ENCODE data around the gene RPS19. TPM values are rescaled to one million over a fixed set of nuclear protein-coding genes. Genes with fewer than 3 reads are reported as not detected.
"Not testable (repeated sequence)": the region's sequence is repeated elsewhere in the genome, so short reads cannot be mapped to it uniquely, and the experiment has no call there.

The RPS19 gene
- polyA plus RNA-seq, 3 donors, result 1,592 to 2,502 (median 1,675) TPM

DNA sequence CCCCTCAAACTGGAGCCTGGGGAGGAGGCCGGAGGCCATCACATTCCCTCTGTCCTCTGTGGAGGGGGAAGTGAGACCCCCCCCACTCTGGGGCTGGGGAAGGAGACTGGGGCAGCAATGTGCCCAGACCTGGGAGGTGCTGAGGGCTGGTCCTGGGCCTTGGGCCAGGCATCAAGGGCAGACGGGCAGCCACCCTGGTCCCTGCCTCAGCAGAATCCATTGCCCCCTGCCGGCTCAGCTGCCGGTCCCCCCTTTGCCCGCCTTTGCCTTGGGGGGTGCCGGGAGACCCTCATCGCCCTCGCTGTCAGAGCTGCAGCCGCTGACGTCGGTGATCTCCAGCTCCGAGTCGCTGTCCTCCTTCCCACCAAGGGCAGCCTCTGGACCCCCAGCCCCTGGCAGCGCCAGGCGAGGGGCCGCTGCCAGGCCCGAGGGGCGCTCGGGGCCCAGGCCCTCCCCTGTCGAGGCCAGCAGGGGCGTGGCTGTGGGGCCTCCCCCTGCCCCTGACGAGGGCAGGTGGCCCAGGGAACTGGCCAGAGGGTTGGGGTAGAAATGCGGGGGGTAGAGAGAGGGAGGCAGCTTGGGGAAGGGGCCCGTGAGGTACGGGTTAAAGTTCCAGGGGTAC, 48.0 kb downstream of the RPS19 start:
- H3K27ac ChIP-seq (ENCODE audit: low read depth, low read length), result no peak overlapping the region
- 83 to 87% (median 84%) methylated on average over 23 to 25 of the region's 25 CpGs for whole genome bisulfite sequencing, 3 donors

DNA sequence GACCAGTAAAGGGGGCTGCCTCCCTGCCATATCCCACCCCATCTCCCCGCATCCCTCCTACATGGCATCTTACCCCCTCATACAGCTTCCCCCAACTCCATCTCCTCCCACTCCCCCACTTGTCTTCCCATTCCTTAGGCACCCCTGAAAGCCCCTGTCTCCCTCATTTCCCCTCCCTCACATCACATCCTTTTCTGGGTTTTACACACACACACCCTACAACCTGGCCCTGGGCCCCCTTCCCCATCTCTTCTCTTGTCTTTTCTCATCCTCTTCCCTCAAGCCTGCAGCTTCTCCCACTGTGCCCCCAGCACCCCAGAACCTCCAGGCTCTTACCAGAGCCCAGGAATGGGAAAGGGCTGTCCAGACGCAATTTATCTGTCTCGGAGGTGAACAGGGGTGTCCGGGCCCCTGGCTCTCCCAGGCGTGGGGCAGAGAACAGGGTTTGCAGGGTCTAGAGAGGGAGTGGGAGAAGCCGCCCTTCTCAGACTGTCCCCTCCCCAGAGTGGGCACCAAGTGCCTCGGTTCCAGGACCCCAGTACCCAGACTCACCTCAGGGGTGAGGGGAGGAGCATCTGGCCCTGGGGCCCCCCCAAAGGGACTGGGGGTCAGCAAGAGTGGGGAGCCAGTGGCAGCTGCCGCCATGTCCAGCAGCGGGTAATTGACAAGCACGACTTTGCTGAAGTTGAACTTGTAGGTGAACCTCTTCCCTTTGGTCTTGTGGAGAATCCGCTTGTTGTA, 48.8 kb downstream of the RPS19 start:
- WGBS, 3 donors, result 74 to 85% (median 82%) methylated on average over 11 of the region's 11 CpGs
- H3K27ac ChIP-seq (ENCODE audit: low read depth, low read length), result no peak overlapping the region

- WGBS, 3 donors, result 55 to 68% (median 60%) methylated on average over 13 of the region's 13 CpGs
Measured at GRCh38 chr19:41909706-41910105, 49.7 kb downstream of the RPS19 start.

GRCh38 chr19:41910240-41910991, 50.4 kb downstream of the RPS19 start:
- WGBS, 3 donors, result 55 to 60% (median 57%) methylated on average over 12 of the region's 12 CpGs
- H3K27ac ChIP-seq (ENCODE audit: low read depth, low read length), result no peak overlapping the region

More at GRCh38 chr19:41909706-41910105, 49.7 kb downstream of the RPS19 start:
- H3K27ac ChIP-seq (ENCODE audit: low read depth, low read length), result no peak overlapping the region

GRCh38 chr19:41910992-41911888, 51.2 kb downstream of the RPS19 start:
- H3K27ac ChIP-seq (ENCODE audit: low read depth, low read length), result no peak overlapping the region
- 53 to 65% (median 62%) methylated on average over 13 of the region's 13 CpGs for WGBS, 3 donors

DNA sequence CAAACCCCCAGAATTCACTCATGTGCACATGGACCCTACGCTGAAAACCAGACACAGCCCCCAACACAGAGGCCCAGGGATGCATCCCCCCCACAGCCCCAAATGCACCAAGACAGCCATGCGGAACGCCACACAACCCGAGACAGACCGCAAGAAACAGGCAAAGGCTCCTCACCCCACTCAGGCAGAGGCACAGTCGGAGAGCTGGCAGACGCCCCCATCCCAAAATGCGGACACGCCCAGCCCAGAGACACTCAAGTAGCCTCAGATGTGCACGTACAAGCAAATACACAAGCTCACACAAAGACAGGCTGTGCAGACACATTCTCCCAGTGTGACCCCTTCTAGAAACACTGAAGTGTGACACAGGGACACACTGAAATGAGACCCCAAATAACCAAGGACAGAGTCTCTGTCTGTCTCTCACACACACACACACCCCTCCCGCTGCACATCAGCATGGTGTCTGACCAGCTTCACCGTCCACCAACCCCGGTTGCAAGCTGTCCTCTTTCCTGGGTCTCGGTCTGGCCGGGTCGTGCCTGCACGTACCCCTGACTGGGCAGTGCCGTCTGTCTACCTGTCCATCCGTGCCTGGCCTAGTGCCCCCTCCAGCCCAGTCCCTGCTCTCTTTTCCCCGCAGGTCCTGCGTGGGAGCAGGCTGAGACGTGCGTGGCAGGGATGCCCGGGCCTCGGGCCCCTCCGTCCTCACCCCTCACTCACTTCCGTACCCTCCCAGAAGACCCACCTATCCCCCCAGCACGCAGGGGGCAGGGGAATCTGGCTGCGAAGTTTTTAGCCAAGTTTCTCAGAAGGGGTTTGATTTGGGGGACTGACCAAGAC, 52.1 kb downstream of the RPS19 start:
- WGBS, 3 donors, result 13 to 19% (median 17%) methylated on average over 29 of the region's 29 CpGs
- no peak overlapping the region for H3K27ac ChIP-seq (ENCODE audit: low read depth, low read length)

GRCh38 chr19:41912899-41913537, 53.0 kb downstream of the RPS19 start:
- WGBS, 3 donors, result 2% methylated on average over 34 to 51 of the region's 51 CpGs

DNA sequence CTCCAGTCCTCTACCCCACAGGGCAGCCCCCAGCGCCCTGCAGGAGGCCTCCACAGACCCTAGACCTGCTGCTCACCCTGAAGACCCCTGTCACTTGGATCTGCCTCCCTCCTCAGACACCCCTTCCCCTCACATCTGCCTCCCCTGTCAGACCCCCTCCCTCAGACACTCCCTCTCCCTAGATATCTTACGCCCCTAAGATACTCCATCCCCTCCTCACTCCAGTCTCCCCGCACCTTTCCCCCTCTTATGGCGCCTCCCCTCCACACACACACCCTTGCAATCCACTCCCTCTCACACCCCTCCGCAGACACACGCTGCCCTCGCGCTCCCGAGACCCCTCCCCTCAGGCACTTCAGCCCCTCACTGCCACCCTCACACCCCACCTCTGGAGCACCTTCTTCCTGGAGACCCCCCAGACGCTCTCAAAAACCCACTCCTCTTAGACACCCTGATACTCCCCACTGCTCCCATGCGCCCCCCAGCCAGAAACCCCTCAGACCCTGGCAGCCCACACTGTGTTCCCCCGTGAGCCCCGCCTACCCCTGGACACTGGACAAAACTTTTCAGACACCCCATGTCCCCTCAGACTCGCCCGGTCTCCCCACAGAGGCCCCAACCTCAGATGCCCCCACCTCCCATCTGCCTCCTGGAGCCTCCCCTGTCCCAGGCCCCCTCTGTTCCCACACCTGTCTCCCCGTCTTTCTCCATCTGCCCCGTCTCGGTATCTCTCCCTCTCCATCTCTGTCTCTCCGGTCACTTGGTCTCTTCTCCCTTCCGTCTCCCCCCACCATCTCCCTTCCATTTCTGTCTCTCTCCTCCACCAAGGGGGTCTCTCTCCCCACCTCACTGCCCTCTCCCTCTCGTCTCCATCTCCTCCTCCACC, 53.7 kb downstream of the RPS19 start:
- 7 to 15% (median 8%) methylated on average over 20 to 21 of the region's 21 CpGs for WGBS, 3 donors
- no peak overlapping the region for H3K27ac ChIP-seq (ENCODE audit: low read depth, low read length)

More at GRCh38 chr19:41912899-41913537, 53.0 kb downstream of the RPS19 start:
- H3K27ac ChIP-seq (ENCODE audit: low read depth, low read length), result no peak overlapping the region

- 3 to 12% (median 9%) methylated on average over 2 to 5 of the region's 5 CpGs for WGBS, 3 donors
Measured at GRCh38 chr19:41914424-41914834, 54.4 kb downstream of the RPS19 start.

DNA sequence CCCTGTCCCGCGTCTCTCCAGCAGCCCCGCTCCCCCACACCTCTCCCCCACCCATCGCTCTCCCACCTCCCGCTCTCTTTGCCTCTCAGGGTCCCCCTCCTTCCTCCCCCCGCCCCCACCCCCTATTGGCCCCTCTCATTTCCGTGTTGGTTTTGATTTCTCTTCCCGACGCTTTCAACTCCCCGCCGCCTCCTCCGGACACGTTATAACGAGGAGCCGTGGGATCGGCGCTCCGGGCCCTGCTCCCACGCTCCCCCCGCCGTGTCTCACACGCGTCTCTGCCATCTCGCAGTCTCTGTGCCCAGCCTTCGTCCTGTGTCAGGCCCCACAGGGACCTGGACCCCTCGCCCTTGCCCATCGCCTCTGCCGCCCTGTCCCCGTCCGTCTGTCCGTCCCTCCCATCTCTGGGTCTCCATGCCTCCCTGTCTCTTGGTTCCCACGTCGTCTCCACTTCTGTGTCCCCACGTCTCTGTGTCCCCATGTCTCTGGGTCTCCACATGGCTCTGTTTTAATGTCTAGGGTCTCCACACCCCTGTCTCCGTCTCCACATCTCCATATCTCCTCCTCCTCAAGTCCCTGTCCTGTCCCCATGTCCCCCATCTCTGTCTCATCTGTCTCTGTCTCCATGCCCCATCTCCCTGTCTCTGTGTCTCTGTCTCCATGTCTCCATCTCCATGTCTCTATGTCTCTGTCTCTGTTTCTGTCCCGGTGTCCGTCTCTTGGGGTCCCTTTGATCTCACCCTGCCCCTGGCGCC, 55.1 kb downstream of the RPS19 start:
- WGBS, 3 donors, result 3 to 4% (median 3%) methylated on average over 37 to 38 of the region's 38 CpGs
- H3K27ac ChIP-seq (ENCODE audit: low read depth, low read length), result no peak overlapping the region

More at GRCh38 chr19:41914424-41914834, 54.4 kb downstream of the RPS19 start:
- not testable (repeated sequence) for H3K27ac ChIP-seq (ENCODE audit: low read depth, low read length)

- WGBS, 3 donors, result 27 to 35% (median 29%) methylated on average over 21 to 27 of the region's 27 CpGs
- H3K27ac ChIP-seq (ENCODE audit: low read depth, low read length), result no peak overlapping the region
Measured at GRCh38 chr19:41915776-41916414, 55.8 kb downstream of the RPS19 start.

- 42 to 54% (median 46%) methylated on average over 12 of the region's 12 CpGs for WGBS, 3 donors
- H3K27ac ChIP-seq (ENCODE audit: low read depth, low read length), result no peak overlapping the region
Measured at GRCh38 chr19:41917676-41918075, 57.6 kb downstream of the RPS19 start.

DNA sequence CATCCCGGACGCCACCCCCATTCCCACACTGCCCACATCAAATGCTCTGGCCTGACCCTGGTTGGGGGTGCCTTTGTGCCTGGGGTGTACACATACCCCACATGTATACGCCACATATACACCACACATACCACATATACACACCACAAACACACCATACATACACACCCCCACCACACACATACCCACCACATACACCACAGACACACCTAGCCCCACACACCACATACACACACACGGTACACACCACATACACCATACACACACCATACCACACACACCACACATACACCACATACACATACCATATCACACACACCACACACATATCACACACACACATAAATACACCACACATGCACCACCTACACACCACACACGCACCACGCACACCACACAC, 58.0 kb downstream of the RPS19 start:
- H3K27ac ChIP-seq (ENCODE audit: low read depth, low read length), result no peak overlapping the region
- 82 to 93% (median 85%) methylated on average over 4 to 6 of the region's 6 CpGs for WGBS, 3 donors

- no peak overlapping the region for H3K27ac ChIP-seq (ENCODE audit: low read depth, low read length)
- 84 to 94% (median 91%) methylated on average over 5 of the region's 5 CpGs for WGBS, 3 donors
Measured at GRCh38 chr19:41918653-41919244, 58.7 kb downstream of the RPS19 start.
